EH (cell line): ENCODE data around the gene RHBG.

Source experiments
- DNase-seq: peaks from one replicate; pipeline ENCODE4 v3.0.0-alpha.2; 2015; ENCODE audit warnings: low read depth

The RHBG gene

DNA sequence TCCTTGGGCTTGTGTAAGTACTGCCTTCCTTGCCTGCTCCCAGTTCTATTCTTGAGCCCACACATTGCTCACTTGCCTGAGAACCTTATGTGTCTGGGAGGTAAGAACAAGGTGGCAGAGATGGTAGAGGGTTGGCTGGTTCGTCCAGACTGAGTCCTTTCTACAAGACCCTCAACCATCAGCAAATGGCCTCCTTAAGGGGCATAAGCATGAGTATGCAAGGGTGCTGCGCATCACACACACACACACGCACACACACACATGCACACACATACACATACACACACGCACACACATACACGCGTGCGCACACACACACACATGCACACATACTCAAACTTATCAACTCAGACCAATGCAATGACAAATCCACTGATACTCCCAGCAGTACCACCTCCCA is 56.9 kb downstream of the RHBG start:
- DNase-seq: no peak

- no peak for DNase-seq
These were observed 58.9 kb downstream of the RHBG start for GRCh38 chr1:156427957-156428356.

- no peak for DNase-seq
These were observed 59.8 kb downstream of the RHBG start for GRCh38 chr1:156428746-156429288.

- no peak for DNase-seq
These were observed 60.5 kb downstream of the RHBG start for GRCh38 chr1:156429313-156430060.

- no peak for DNase-seq
These were observed 61.3 kb downstream of the RHBG start for GRCh38 chr1:156430303-156430702.

DNA sequence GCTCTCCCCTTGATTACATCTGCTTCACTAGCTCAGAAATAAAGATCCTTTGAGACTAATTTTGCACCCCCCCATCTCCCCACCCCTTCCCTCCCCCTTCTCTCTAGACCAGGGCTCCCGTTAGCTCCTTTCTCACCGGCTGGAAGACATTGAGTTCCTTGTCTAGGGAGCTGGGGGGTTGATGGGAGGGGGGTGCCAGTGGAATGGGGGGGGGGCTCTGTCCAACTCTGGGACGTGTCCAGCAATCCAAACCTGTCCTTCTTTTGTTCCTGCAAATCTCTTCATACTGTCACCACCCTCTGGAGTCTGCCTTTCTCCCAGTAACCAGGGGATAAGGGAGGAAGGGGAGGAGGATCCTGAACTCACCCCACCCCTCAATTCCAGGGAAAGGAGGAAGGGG is 61.9 kb downstream of the RHBG start:
- no peak for DNase-seq

DNA sequence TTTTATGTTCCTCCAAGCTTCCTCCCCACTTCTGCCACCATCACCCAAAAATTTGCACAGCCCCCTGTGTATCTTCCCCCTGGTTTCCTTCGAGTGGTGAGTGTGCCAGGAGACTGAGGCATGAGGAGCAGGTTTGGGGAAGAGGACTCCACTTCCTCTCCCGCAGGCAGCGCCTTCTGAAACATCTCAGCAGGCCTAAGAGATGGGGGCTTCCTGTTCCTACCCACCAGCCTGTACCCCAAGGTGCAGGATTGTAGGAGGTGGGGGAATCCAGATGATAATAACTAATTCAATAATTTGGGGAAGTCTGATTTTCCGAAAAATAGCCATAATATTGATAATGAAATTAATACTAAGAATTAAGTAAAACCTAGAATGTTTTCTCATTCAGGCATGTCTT is 62.4 kb downstream of the RHBG start:
- DNase-seq: no peak

- DNase-seq: no peak
These were observed 63.0 kb downstream of the RHBG start for GRCh38 chr1:156431769-156432668.

- no peak for DNase-seq
These were observed 63.6 kb downstream of the RHBG start for GRCh38 chr1:156432669-156433018.

- DNase-seq: no peak
These were observed 64.0 kb downstream of the RHBG start for GRCh38 chr1:156433032-156433431.

DNA sequence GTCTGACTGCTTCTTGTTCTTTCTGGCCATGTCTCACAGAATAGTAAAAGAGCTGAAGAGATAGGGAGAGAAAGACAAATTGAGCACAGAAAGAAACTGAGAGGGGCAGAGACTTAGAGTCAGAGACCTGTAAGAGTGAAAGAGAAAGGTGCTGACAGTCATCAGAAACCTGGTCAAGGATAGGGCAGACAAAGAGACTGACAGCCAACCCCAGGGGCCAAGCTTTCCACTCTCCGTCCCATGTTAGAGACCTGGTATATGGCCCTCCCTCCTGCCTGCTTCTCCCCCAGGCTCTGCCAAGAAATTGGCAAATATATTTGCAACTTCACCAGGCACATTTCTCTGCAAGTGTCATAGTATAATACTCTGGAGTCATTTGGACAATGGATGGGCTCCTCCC is 64.6 kb downstream of the RHBG start:
- no peak for DNase-seq
